ENCODE results near the gene CEP72.
A peak's percentile ranks its signal among the peaks of the same experiment; 100 is the strongest.
"Not testable (repeated sequence)": the region's sequence is repeated elsewhere in the genome, so short reads cannot be mapped to it uniquely, and the experiment has no call there.

The CEP72 gene

DNA sequence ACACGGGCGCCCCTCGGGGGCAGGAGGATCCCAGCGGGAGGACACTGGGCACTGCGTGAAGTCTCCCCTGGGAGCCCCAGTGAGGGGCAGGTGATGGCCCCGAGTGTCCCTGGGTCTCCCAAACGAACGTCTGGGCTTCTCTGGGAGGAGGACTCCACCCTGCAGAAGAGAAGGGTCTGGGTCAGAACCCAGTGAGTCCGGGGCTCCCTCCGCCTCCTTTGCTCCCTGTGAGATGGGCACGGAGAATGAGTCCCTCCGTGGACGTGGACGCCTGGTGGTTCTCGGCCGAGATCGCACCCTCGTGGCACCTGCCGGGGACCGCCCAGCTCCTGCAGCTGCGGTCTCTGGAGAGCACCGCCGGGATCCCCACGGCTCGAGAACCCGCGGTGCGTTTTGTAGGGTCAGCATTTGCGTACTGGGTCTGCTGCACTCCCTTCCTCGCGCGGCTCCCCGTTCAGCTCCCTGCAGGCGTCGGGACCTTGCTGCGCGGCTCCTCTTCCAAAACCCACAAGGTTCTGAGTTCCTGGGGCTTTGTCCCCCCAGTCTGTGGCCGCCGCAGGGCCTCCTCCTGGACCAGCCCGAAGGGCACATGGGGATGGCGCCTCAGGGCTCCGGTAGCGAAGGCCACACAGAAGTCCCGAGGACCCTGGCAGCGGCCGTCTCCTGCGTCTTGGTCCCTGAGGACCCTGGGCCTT, 10.2 kb upstream of the CEP72 start:
- DNase-seq = no peak

- DNase-seq = no peak
These were observed 9.6 kb upstream of the CEP72 start for GRCh38 chr5:602466-603035.

- DNase-seq = no peak
These were observed 8.8 kb upstream of the CEP72 start for GRCh38 chr5:603081-603998.

DNA sequence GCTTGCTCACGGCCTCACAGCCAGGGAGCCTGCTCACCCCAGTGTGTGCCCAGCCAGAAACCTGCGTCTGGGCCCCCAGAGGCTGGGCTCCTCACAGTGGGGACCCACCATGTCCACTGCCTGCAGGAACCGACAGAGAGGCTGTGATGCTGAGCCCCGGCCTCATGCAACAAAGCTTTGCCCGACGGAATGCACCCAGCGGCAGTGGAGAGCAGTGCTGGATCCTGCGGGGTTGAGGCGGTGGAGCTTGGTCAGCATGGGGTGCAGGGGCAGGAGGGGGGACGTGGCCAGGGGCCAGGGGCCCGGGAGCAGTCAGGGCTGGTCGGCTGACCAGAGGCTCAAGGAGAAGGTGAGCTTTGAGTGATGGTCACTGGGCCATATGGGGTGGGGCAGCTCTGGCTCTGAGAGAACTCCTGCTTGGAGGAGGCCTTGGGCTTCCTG, 7.7 kb upstream of the CEP72 start:
- no peak for DNase-seq

DNA sequence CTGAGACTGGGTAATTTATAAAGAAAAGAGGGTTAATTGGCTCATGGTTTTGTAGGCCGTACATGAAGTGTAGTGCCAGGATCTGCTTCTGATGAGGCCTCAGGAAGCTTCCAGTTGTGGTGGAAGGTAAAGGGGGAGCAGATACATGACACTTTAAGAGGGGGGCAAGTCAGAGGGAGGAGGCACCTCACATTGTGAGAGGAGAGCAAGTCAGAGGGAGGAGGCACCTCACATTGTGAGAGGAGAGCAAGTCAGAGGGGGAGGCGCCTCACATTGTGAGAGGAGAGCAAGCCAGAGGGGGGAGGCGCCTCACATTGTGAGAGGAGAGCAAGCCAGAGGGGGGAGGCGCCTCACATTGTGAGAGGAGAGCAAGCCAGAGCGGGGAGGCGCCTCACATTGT, 7.0 kb upstream of the CEP72 start:
- not testable (repeated sequence) for DNase-seq

DNA sequence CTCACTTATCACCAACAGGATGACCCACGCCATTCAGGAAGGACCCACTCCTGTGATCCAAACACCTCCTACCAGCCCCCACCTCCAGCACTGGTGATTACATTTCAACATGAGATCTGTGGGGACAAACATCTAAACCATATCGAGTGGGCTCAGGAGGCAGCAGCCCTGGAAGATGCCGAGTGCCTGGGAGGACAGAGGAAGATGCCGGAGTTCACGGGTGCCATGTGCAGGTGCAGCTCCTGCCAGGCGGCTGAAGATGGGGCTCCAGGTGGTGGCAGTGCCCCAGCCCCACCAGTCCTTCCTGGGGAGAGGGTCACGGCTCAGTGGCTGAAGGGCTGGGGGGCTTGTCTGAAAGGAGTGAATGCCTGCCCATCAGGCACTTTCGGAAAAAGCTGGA, 6.1 kb upstream of the CEP72 start:
- no peak for DNase-seq

- DNase-seq = no peak
These were observed 5.4 kb upstream of the CEP72 start for GRCh38 chr5:606526-607399.

DNA sequence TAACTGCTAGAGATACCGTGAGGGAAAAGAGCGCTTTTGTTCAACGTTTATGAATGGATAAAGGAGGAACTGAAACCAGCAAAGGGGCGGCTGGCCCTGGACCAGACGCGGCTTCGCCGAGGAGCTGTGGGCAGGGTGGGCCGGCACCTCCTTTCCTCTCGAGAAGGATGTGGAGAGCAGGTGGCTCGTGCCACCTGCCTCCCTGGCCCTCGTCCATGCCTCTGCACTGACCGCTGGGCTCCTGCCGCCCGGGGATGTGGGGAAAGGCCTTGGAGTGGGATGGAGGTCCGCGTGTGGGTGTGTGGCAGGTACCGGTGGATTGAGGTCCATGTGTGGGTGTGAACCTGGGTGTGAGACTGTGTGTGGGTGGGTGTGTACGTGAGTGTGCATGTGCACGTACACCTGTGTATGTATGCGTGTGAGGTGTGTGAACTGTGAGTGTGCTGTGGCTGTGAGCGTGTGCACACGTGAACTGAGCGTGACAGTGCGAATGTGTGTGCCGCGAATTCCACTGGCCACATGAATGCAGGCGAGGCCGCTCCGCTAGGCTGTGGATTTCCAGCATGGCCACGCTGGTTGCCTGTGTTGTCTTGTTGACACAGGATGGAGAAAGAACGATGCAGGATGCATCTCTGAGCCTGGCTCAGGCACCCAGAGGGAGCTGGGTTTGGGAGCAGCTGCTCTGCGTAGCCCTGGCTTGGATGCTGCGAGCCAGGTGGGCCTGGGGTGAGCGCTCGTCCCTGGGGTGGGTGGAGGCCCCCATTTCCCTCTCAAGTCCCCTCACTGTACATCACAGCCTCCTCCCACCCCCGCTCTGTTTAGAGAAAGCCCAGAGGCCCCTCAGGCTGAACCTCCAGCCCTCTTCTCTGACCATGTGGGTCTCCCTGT, 4.4 kb upstream of the CEP72 start:
- no peak for DNase-seq

DNA sequence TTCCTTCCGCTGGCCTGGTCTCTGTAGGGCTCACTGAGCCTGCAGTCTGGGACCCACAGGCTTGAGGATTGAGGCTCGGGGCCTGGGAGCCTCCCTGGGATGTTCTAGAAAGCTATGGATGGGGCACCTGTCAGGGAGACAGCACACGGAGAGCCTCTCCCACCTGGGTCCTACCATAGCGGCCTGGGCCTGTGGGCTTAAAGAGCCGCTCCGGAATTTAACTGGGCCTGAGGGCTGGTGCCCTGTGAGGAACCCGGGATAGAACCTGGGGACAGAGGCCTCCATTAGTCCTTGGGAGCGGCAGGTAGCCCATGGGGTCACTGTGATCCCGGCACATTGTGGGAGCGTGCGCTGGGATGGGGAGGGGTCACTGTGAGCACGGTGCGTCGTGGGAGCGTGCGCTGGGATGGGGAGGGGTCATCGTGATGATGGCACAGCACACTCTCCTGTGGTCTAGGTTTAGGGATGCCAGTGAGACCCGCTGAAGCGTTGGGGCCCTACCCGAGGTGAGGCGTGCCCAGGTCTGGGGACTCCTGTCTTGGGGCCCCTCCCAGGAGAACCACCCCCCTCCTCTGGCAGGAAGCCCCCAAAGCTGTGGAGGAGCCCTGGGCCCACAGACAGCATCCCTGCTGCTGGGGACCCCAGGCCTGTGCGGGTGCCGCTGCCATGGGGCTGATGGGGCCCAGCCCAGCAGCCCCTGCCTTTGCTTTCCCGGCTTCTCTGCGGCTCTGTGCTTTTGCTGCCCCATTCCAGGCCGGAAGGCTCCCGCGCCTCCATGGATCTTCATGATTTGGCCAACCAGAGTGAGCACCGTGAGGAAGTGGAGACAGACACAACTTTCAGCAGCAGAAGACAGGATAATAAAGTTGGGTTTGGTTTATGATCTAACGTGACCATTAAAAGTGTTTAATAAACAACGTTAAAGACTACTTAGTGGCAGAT, 3.4 kb upstream of the CEP72 start:
- no peak for DNase-seq

GRCh38 chr5:609506-609905, 2.6 kb upstream of the CEP72 start:
- no peak for DNase-seq

DNA sequence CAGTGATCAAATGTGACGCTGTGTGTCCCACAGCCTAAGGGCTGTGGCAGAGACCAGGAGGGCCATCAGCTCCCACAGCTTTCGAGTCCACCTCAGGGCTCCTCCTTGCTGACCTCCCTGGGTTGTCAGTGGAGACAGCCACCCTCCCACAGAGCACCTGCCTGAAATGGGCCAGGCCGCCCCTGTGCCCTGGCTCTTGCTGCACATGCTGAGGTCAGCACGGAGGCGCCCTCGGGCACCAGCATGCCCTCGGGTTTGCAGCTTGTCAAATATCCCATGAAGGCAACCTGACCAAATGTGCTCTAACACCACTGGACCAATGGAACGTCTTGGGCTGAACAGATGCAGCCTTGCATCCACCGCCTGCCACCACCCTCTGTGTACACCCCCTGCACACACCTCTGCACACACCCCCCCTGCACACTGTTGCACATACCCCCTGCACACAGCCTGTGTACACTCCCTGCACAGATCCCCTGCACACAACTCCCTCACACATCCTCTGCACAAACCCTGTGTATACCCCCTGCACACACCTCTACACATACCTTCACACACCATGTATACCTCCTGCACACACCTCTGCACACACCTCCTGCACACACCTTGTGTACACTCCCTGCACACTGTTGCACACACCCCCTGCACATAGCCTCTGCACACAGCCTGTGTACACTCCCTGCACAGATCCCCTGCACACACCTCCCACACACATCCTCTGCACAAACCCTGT, 2.0 kb upstream of the CEP72 start:
- no peak for DNase-seq

- DNase-seq = peak in 1 of 6 experiments; percentile 37
These were observed 1.1 kb upstream of the CEP72 start for GRCh38 chr5:610744-611730.

DNA sequence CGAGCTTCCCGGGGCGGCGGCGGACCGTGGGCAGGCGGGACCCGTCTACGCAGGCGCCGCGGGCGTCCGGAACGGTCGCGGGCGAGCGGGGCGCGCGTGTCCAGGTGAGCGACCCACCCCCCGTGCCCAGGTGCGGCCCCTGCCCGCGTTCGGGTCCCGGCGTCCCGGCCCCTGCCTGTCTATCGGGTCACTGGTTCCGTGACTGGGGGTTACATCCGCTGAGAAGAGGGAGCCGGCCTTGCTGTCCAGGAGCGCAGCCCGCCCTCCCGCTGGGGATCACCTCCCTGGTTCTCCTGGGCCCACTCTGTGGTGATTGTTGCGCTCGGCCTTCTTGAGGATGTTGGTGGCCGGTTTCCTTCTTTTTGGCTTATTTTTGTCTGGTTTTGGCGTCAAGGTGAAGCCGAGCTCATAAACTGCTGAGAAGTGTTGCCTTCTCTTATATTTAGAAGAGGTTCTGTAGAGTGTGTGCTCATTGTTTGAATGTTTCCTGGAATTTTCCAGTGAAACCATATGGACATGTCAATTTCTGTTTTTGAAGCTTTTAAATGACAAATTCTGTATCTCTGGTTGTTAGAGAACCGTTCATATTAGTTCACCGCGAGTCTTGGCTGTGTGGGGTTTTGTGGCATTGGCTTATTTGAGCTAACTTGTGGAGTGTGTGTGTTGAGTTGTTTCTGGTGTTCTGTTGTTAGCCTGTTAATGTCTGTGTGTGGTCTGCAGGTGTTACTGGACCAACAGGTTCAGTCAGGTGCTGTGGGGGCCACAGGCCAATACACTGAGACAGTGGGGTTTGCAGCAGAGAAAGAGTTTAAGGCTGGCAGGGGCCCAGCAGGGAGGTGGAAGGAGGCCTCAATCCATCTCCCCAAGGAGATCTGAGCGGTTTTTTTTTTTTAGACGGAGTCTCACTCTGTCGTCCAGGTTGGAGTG, 621 bp downstream of the CEP72 start:
- peak in 1 of 6 experiments; percentile 28 for DNase-seq

DNA sequence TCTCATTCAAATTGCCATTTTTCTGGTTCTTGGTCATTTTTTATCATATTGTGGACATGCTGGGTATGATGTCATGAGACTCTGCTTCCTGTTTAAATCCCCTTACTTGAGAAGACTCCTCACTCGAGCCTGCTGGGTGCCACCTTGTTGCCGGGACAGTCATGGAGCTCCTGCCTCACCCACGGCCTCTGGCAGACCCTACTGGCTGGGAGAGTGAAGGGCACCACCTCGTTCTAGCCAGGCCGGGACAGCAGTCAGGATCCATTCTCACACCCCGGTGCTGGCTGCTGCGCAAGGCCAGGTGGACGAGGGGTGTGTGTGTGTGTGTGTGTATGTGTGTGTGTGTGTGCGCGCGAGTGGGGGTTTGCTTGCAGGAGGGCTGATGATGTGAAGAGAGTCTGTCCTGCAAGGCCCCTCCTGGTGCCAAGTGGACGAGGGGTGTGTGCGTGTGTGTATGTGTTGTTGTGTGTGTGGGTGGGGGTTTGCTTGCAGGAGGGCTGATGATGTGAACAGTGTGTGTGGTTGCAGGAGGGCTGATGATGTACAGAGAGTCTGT, 4.4 kb downstream of the CEP72 start:
- no peak for DNase-seq

GRCh38 chr5:617896-618295, 5.8 kb downstream of the CEP72 start:
- no peak for DNase-seq

DNA sequence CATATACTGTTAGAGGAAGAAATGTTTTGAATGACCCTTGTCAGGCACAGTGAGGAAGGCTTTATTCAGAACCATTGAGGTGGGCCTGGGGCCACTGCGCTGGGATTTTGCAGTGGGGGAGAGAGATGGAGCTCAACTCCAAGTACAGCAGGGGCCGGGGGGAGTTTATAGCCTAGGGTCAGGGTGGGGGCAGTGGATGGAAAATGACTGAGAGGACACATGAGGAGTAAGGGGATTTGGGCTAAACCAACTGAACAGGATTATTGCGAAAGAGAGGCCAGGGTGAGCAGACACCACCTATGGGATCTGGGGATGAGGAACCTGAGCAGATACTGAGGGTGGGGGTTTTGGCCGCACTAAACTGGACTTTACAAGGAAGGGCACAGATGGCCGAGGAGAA, 6.3 kb downstream of the CEP72 start:
- no peak for DNase-seq

- no peak for DNase-seq
These were observed 7.3 kb downstream of the CEP72 start for GRCh38 chr5:619444-619843.

All from stimulated activated naive CD4-positive, alpha-beta T cell (primary cell).